GM21390 (cell line): Measurements from ENCODE around the gene UNC5B.

Experiments
- ATAC-seq: cut with Tn5 transposase; IDR thresholded peaks from one replicate; pipeline ENCODE4 v1.9.1; 2021; ENCODE audit not compliant: unreplicated experiment

Gene UNC5B

GRCh38 chr10:71336632-71337031 is 124.3 kb downstream of the UNC5B start:
- ATAC-seq, result no peak

- no peak for ATAC-seq
Measured at GRCh38 chr10:71337219-71337701, 124.9 kb downstream of the UNC5B start.

GRCh38 chr10:71338728-71339495 is 126.5 kb downstream of the UNC5B start:
- no peak for ATAC-seq

- ATAC-seq, result no peak
Measured at GRCh38 chr10:71339796-71340589, 127.6 kb downstream of the UNC5B start.

- no peak for ATAC-seq
Measured at GRCh38 chr10:71342573-71343391, 130.4 kb downstream of the UNC5B start.

GRCh38 chr10:71343392-71343773 is 131.0 kb downstream of the UNC5B start:
- ATAC-seq, result no peak

- no peak for ATAC-seq
Measured at GRCh38 chr10:71344154-71344925, 132.0 kb downstream of the UNC5B start.

- ATAC-seq, result no peak
Measured at GRCh38 chr10:71344993-71345480, 132.7 kb downstream of the UNC5B start.

GRCh38 chr10:71345694-71346093 is 133.3 kb downstream of the UNC5B start:
- no peak for ATAC-seq

GRCh38 chr10:71346731-71347130 is 134.4 kb downstream of the UNC5B start:
- ATAC-seq, result no peak

- ATAC-seq, result no peak
Measured at GRCh38 chr10:71347587-71348395, 135.4 kb downstream of the UNC5B start.

- no peak for ATAC-seq
Measured at GRCh38 chr10:71348850-71349249, 136.5 kb downstream of the UNC5B start.

GRCh38 chr10:71349406-71349805 is 137.0 kb downstream of the UNC5B start:
- no peak for ATAC-seq

- no peak for ATAC-seq
Measured at GRCh38 chr10:71351087-71351486, 138.7 kb downstream of the UNC5B start.

- no peak for ATAC-seq
Measured at GRCh38 chr10:71351628-71352319, 139.4 kb downstream of the UNC5B start.
